ENCODE measurements around the gene FHOD3. TPM values are rescaled to one million over a fixed set of nuclear protein-coding genes. Genes with fewer than 3 reads are reported as not detected.

The FHOD3 gene
- total and polyA plus RNA-seq, 2 of the 8 experiments (the other 6 are each of a cell fraction or from before 2014, with no cell fraction given): 9.7 to 10.5 TPM

GRCh38 chr18:36817039-36817438 is 519.5 kb downstream of the FHOD3 start:
- no peak overlapping the region for H3K27ac ChIP-seq (ENCODE audit: low read depth, low read length)
- 70% methylated on average over 1 of the region's 1 CpG; no CpG with 5 or more reads in 1 of the 2 experiments for WGBS, 2 experiments (ENCODE audit: extremely low coverage in 1 of 2, insufficient coverage in 1 of 2, insufficient read length in 1 of 2, insufficient replicate concordance in 2 of 2, low coverage in 1 of 2, low lambda C conversion rate in 2 of 2, missing lambda C conversion rate in 1 of 2)
- no peaks in the 10 kb centered on the region for H3K4me1 ChIP-seq (replicated peaks in 1 of 4; ENCODE audit: control insufficient read depth in 3 of 4, insufficient read depth in 4 of 4, low read length in 3 of 4)
- no peak overlapping the region for H4K5ac ChIP-seq (ENCODE audit: insufficient read length, low read depth, low read length)
- H3K23ac ChIP-seq (ENCODE audit: insufficient read length): no peak overlapping the region
- H3K9ac ChIP-seq (replicated peaks in 1 of 4; ENCODE audit: extremely low read depth in 1 of 4, low read depth in 3 of 4, low read length in 3 of 4): no peak overlapping the region
- ChIA-PET POLR2A (ENCODE audit: partially characterized antibody) (no interaction called here), CTCF (ENCODE audit: partially characterized antibody) (interaction anchor here (0.8 to 1.2 kb wide), 2 partner anchors 37 to 51 kb away, joined by 3 read pairs; no protein-coding TSS in a partner anchor)
- no peak overlapping the region for H3K14ac ChIP-seq (ENCODE audit: insufficient read length)
- H3K79me1 ChIP-seq (ENCODE audit: low read depth, low read length): peaks cover 2% of the 10 kb centered on the region; the same call in 1 of the 2 replicates
- no peaks in the 10 kb centered on the region for H3K27me3 ChIP-seq (replicated peaks in 1 of 4; ENCODE audit: control insufficient read depth in 3 of 4, extremely low read depth in 1 of 4, insufficient read depth in 3 of 4, low read length in 3 of 4)
- H2BK20ac ChIP-seq (ENCODE audit: low read length): no peak overlapping the region
- H4K91ac ChIP-seq (replicated peaks; ENCODE audit: insufficient read length, low read length): no peak overlapping the region
- FAIRE-seq: no peak
- H2AFZ ChIP-seq (ENCODE audit: low read length): no peak overlapping the region
- H3K4ac ChIP-seq (replicated peaks; ENCODE audit: insufficient read length, low read depth, low read length): no peak overlapping the region
- no peak overlapping the region for H2BK15ac ChIP-seq (ENCODE audit: low read length)
- no peaks in the 10 kb centered on the region for H3K9me3 ChIP-seq (ENCODE audit: insufficient read depth in 2 of 2, low read depth in 1 of 2, low read length in 1 of 2)
- peaks cover 6 to 44% (median 20%) of the 10 kb centered on the region in 4 experiments; a peak in 7 of 8 replicates for H3K36me3 ChIP-seq (ENCODE audit: control insufficient read depth in 2 of 4, insufficient read depth in 4 of 4, low read length in 3 of 4)
- H3K79me2 ChIP-seq (ENCODE audit: control insufficient read depth in 1 of 2, insufficient read depth in 2 of 2, low read length in 2 of 2): no peaks in the 10 kb centered on the region
- H2AK5ac ChIP-seq (ENCODE audit: low read depth, low read length): no peak overlapping the region
- DNase-seq (ENCODE audit: low read depth in 1 of 2, low spot score in 2 of 2): no peak
- H2BK12ac ChIP-seq (ENCODE audit: low read depth, low read length): no peak overlapping the region
- H3K23me2 ChIP-seq (ENCODE audit: low read depth, low read length): no peaks in the 10 kb centered on the region
- no peak overlapping the region for H4K8ac ChIP-seq (ENCODE audit: extremely low read depth, insufficient read depth, low read length)
- H2BK5ac ChIP-seq (ENCODE audit: low read depth, low read length): no peak overlapping the region
- H2BK120ac ChIP-seq (replicated peaks; ENCODE audit: low read depth, low read length): no peak overlapping the region
- no peak overlapping the region for H3K18ac ChIP-seq (ENCODE audit: extremely low read depth, low read length)
- no peak overlapping the region for H3K4me2 ChIP-seq (ENCODE audit: insufficient read depth in 1 of 2, low read depth in 2 of 2, low read length in 2 of 2)
- H3K56ac ChIP-seq (replicated peaks; ENCODE audit: insufficient read length, low read depth, low read length): no peak overlapping the region
- no peaks in the 10 kb centered on the region for H4K20me1 ChIP-seq (replicated peaks in 1 of 2; ENCODE audit: control insufficient read depth in 1 of 2, insufficient read depth in 2 of 2, low read length in 2 of 2)
- H3K4me3 ChIP-seq (ENCODE audit: extremely low read depth in 1 of 4, insufficient read depth in 2 of 4, low read depth in 3 of 4, low read length in 4 of 4): no peak overlapping the region
- TF ChIP-seq TAF1 (IDR thresholded peaks at IDR 0.05; ENCODE audit: low read depth, low read length): no peak
- no peak for TF ChIP-seq ZNF274 (IDR thresholded peaks at IDR 0.05; ENCODE audit: borderline replicate concordance, extremely low read depth, low read length)
- no peak for TF ChIP-seq NANOG (IDR thresholded peaks at IDR 0.05; ENCODE audit: insufficient read depth, low read depth, low read length, poor library complexity, severe bottlenecking)
- no peak for TF ChIP-seq CHD2 (IDR thresholded peaks at IDR 0.05; ENCODE audit: low read length)
- no peak for TF ChIP-seq KDM4A (IDR thresholded peaks at IDR 0.05; ENCODE audit: low read depth, low read length, severe bottlenecking)
- TF ChIP-seq KDM5A (IDR thresholded peaks at IDR 0.05; ENCODE audit: low read length): no peak
- TF ChIP-seq EZH2 (IDR thresholded peaks at IDR 0.05; ENCODE audit: low read depth, low read length, severe bottlenecking): no peak
- no peak for TF ChIP-seq FOSL1 (IDR thresholded peaks at IDR 0.05; ENCODE audit: insufficient read depth, low read depth, low read length)
- TF ChIP-seq USF2 (IDR thresholded peaks at IDR 0.05; ENCODE audit: low read length): no peak
- TF ChIP-seq, protein P1, sequence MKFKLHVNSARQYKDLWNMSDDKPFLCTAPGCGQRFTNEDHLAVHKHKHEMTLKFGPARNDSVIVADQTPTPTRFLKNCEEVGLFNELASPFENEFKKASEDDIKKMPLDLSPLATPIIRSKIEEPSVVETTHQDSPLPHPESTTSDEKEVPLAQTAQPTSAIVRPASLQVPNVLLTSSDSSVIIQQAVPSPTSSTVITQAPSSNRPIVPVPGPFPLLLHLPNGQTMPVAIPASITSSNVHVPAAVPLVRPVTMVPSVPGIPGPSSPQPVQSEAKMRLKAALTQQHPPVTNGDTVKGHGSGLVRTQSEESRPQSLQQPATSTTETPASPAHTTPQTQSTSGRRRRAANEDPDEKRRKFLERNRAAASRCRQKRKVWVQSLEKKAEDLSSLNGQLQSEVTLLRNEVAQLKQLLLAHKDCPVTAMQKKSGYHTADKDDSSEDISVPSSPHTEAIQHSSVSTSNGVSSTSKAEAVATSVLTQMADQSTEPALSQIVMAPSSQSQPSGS (IDR thresholded peaks at IDR 0.05; ENCODE audit: low read length): no peak
- TF ChIP-seq SIRT6 (IDR thresholded peaks at IDR 0.05; ENCODE audit: low read length): no peak
- TF ChIP-seq SRF (IDR thresholded peaks at IDR 0.05; ENCODE audit: low read depth, low read length): no peak
